Measurements from ENCODE around the gene ZNF680. TPM values are rescaled to one million over a fixed set of nuclear protein-coding genes. Genes with fewer than 3 reads are reported as not detected.
A peak's percentile ranks its signal among the peaks of the same experiment; 100 is the strongest.

The ZNF680 gene
- total and polyA plus RNA-seq, 2 experiments from 2014 or later: 12.2 to 13.0 TPM

GRCh38 chr7:64606385-64606784, 43.5 kb upstream of the ZNF680 start:
- H3K27ac ChIP-seq: no peak overlapping the region
- no peak for TF ChIP-seq CTCF (IDR thresholded peaks at IDR 0.05; ENCODE audit: low read depth, low read length)
- no peak overlapping the region for H3K4me3 ChIP-seq
- no peak for DNase-seq (ENCODE audit: low read depth in 1 of 2, low spot score in 1 of 2)
- no peaks in the 10 kb centered on the region for H3K4me1 ChIP-seq (ENCODE audit: low read depth)
- H3K36me3 ChIP-seq: no peaks in the 10 kb centered on the region
- no peaks in the 10 kb centered on the region for H3K9me3 ChIP-seq (ENCODE audit: low read depth)
- H3K27me3 ChIP-seq: no peaks in the 10 kb centered on the region

- no peak for TF ChIP-seq CTCF (IDR thresholded peaks at IDR 0.05; ENCODE audit: low read depth, low read length)
- Histone ChIP-seq H3K27ac (no peak overlapping the region), H3K27me3 (no peaks in the 10 kb centered on the region), H3K36me3 (no peaks in the 10 kb centered on the region), H3K4me1 (ENCODE audit: low read depth) (no peaks in the 10 kb centered on the region), H3K4me3 (no peak overlapping the region), H3K9me3 (ENCODE audit: low read depth) (peaks cover 3% of the 10 kb centered on the region)
- no peak for DNase-seq (ENCODE audit: low read depth in 1 of 2, low spot score in 1 of 2)
Observed at GRCh38 chr7:64603271-64603670, 40.4 kb upstream of the ZNF680 start.

GRCh38 chr7:64602518-64602917, 39.6 kb upstream of the ZNF680 start:
- DNase-seq (ENCODE audit: low read depth in 1 of 2, low spot score in 1 of 2): peak in 1 of 2 donors; percentile 87
- Histone ChIP-seq H3K4me3 (no peak overlapping the region), H3K27ac (no peak overlapping the region), H3K36me3 (no peaks in the 10 kb centered on the region), H3K9me3 (ENCODE audit: low read depth) (peaks cover 3% of the 10 kb centered on the region), H3K4me1 (ENCODE audit: low read depth) (no peaks in the 10 kb centered on the region), H3K27me3 (no peaks in the 10 kb centered on the region)
- TF ChIP-seq CTCF (IDR thresholded peaks at IDR 0.05; ENCODE audit: low read depth, low read length): no peak

- H3K27me3 ChIP-seq: no peaks in the 10 kb centered on the region
- no peak overlapping the region for H3K4me3 ChIP-seq
- peaks cover 3% of the 10 kb centered on the region for H3K9me3 ChIP-seq (ENCODE audit: low read depth)
- H3K4me1 ChIP-seq (ENCODE audit: low read depth): no peaks in the 10 kb centered on the region
- TF ChIP-seq CTCF (IDR thresholded peaks at IDR 0.05; ENCODE audit: low read depth, low read length): no peak
- DNase-seq (ENCODE audit: low read depth in 1 of 2, low spot score in 1 of 2): peak in 1 of 2 donors; percentile 87
- H3K36me3 ChIP-seq: no peaks in the 10 kb centered on the region
- no peak overlapping the region for H3K27ac ChIP-seq
Observed at GRCh38 chr7:64602086-64602485, 39.2 kb upstream of the ZNF680 start.

- no peak for TF ChIP-seq CTCF (IDR thresholded peaks at IDR 0.05; ENCODE audit: low read depth, low read length)
- Histone ChIP-seq H3K9me3 (ENCODE audit: low read depth) (peaks cover 3% of the 10 kb centered on the region), H3K4me1 (ENCODE audit: low read depth) (no peaks in the 10 kb centered on the region)
Observed at GRCh38 chr7:64599359-64599758, 36.5 kb upstream of the ZNF680 start.

GRCh38 chr7:64590971-64591370, 28.1 kb upstream of the ZNF680 start:
- Histone ChIP-seq H3K9me3 (ENCODE audit: low read depth) (peaks cover 3% of the 10 kb centered on the region), H3K36me3 (no peaks in the 10 kb centered on the region)

More at GRCh38 chr7:64599359-64599758, 36.5 kb upstream of the ZNF680 start:
- DNase-seq (ENCODE audit: low read depth in 1 of 2, low spot score in 1 of 2): no peak
- H3K27ac ChIP-seq: no peak overlapping the region
- H3K4me3 ChIP-seq: no peak overlapping the region
- no peaks in the 10 kb centered on the region for H3K27me3 ChIP-seq
- no peaks in the 10 kb centered on the region for H3K36me3 ChIP-seq

More at GRCh38 chr7:64590971-64591370, 28.1 kb upstream of the ZNF680 start:
- no peak for TF ChIP-seq CTCF (IDR thresholded peaks at IDR 0.05; ENCODE audit: low read depth, low read length)
- no peak overlapping the region for H3K4me3 ChIP-seq
- no peaks in the 10 kb centered on the region for H3K4me1 ChIP-seq (ENCODE audit: low read depth)
- H3K27ac ChIP-seq: no peak overlapping the region
- no peaks in the 10 kb centered on the region for H3K27me3 ChIP-seq
- no peak for DNase-seq (ENCODE audit: low read depth in 1 of 2, low spot score in 1 of 2)

Measured in cardiac muscle cell (in vitro differentiated cells and primary cell).